Astrocyte of the hippocampus (primary cell): ENCODE results near the gene ENTR1.

Source experiments
- DNase-seq: peaks from one replicate; pipeline ENCODE4 v3.0.0; 2011; ENCODE audit warnings: low read depth, low spot score

ENTR1 gene

GRCh38 chr9:136362450-136362784, 48.0 kb downstream of the ENTR1 start:
- DNase-seq: no peak

GRCh38 chr9:136361754-136362449, 48.5 kb downstream of the ENTR1 start:
- DNase-seq: no peak

- DNase-seq: no peak
Measured at GRCh38 chr9:136361047-136361753, 49.2 kb downstream of the ENTR1 start.

- no peak for DNase-seq
Measured at GRCh38 chr9:136359774-136360718, 50.4 kb downstream of the ENTR1 start.

GRCh38 chr9:136358888-136359287, 51.5 kb downstream of the ENTR1 start:
- no peak for DNase-seq

GRCh38 chr9:136358016-136358415, 52.4 kb downstream of the ENTR1 start:
- no peak for DNase-seq

- DNase-seq: no peak
Measured at GRCh38 chr9:136357202-136357725, 53.1 kb downstream of the ENTR1 start.

GRCh38 chr9:136355616-136356557, 54.5 kb downstream of the ENTR1 start:
- peak; percentile 56 for DNase-seq

- DNase-seq: peak; percentile 66
Measured at GRCh38 chr9:136354592-136355085, 55.8 kb downstream of the ENTR1 start.

GRCh38 chr9:136353757-136354488, 56.5 kb downstream of the ENTR1 start:
- no peak for DNase-seq

GRCh38 chr9:136353088-136353487, 57.3 kb downstream of the ENTR1 start:
- DNase-seq: no peak

GRCh38 chr9:136352682-136353081, 57.7 kb downstream of the ENTR1 start:
- no peak for DNase-seq
